Kidney (tissue), 14 donors: Measurements from ENCODE around the gene PDE4D. TPM values are rescaled to one million over a fixed set of nuclear protein-coding genes. Genes with fewer than 3 reads are reported as not detected.

Experiments
- DNase-seq, 5 donors: peaks; one replicate each; pipeline ENCODE4 v3.0.0-alpha.2; 2013 to 2020
- FAIRE-seq: peaks from 2 replicates; lab custom pipeline; 2012; peaks lifted over from hg19 to GRCh38; lab: Jason Lieb, UNC
- H3K27ac ChIP-seq, 2 donors: one replicate each; pipeline ENCODE4 v1.7.0; 2013; ENCODE audit warnings: low read depth in 2 of 2, low read length in 2 of 2, inconsistent platforms in 1 of 2
- H3K27me3 ChIP-seq: one replicate; pipeline ENCODE4 v1.7.1; 2013; ENCODE audit warnings: low read length, inconsistent platforms; ENCODE audit not compliant: control insufficient read depth, insufficient read depth
- H3K36me3 ChIP-seq, 3 donors: one replicate each; pipeline versions ENCODE4 v1.7.0 to v1.7.1; 2013; ENCODE audit warnings: low read length in 3 of 3, control low read depth in 1 of 3, inconsistent platforms in 1 of 3; ENCODE audit not compliant: insufficient read depth in 3 of 3, control insufficient read depth in 2 of 3
- H3K4me1 ChIP-seq, 3 donors: one replicate each; pipeline versions ENCODE4 v1.7.0 to v1.7.1; 2013; ENCODE audit warnings: low read length in 3 of 3, inconsistent platforms in 1 of 3, low read depth in 1 of 3; ENCODE audit not compliant: control insufficient read depth in 2 of 3, insufficient read depth in 2 of 3
- H3K4me3 ChIP-seq, 3 donors: one replicate each; pipeline versions ENCODE4 v1.7.0 to v1.8.1; 2013; ENCODE audit warnings: low read length in 3 of 3, control low read depth in 1 of 3, inconsistent platforms in 1 of 3
- H3K9ac ChIP-seq, 3 donors: one replicate each; pipeline versions ENCODE4 v1.7.0 to v1.7.1; 2013; ENCODE audit warnings: low read length in 3 of 3, control low read depth in 1 of 3, inconsistent platforms in 1 of 3
- H3K9me3 ChIP-seq, 3 donors: one replicate each; pipeline versions ENCODE4 v1.7.0 to v1.7.1; 2013; ENCODE audit warnings: low read length in 3 of 3, control low read depth in 1 of 3, inconsistent platforms in 1 of 3; ENCODE audit not compliant: control insufficient read depth in 2 of 3, insufficient read depth in 1 of 3
- CTCF ChIP-seq: IDR thresholded peaks from 3 replicates; pipeline ENCODE4 v1.5.1; 2012; ENCODE audit warnings: mild to moderate bottlenecking, moderate library complexity, borderline replicate concordance; ENCODE audit not compliant: insufficient read depth; ENCODE audit errors: extremely low read depth
- intact Hi-C: fragments of 100-400 bp; cut with DNase I; formaldehyde crosslinking; loops from one replicate; pipeline ENCODE4 v1.11.1; 2022
- polyA plus RNA-seq: library from polyadenylated mRNA; stranded (reverse); fragments of 350-450 nt; fragmentation: Illumina TruSeq; extraction: RNeasy Lipid Tissue Mini Kit (QIAGEN cat#74804); gene quantifications from one replicate; pipeline ENCODE4 v1.2.3, GENCODE V29; 2014; ENCODE audit warnings: low read depth, low replicate concordance; ENCODE audit not compliant: insufficient read depth
- total RNA-seq: library from RNA; stranded (reverse); fragmentation: NEBNext Ultra II Directional; extraction: Animal tissue kit (Norgen Biotek cat#: 25700); gene quantifications from one replicate; pipeline ENCODE4 v1.2.1, GENCODE V29; 2021
- donor health status: control.
- donor health status: control.
- donor health status: control.
- donor health status: control.
- donor health status: control.
- donor health status: DM: yes; HTN: yes; CAD: no.
- donor health status: Normal renal cell carcinoma (clear cell type).

Gene PDE4D
- total and polyA plus RNA-seq, 2 donors from 2014 or later = 9.2 to 78.9 TPM

GRCh38 chr5:59562756-59563389 is 330.7 kb downstream of the PDE4D start:
- Histone ChIP-seq H3K27me3 (no peaks in the 10 kb centered on the region), H3K9me3 (no peaks in the 10 kb centered on the region), H3K36me3 (no peaks in the 10 kb centered on the region), H3K27ac (no peak overlapping the region), H3K9ac (no peak overlapping the region), H3K4me3 (no peak overlapping the region), H3K4me1 (peaks cover 3 to 16% (median 7%) of the 10 kb centered on the region in 3 donors)
- intact Hi-C loops = no loop called here
- TF ChIP-seq CTCF = no peak
- FAIRE-seq (no peak), DNase-seq (peak in 4 of 5 donors; percentile 39 to 75 (median 70))

- H3K27ac ChIP-seq = no peak overlapping the region
- no peak for FAIRE-seq
Measured at GRCh38 chr5:59560553-59560952, 333.0 kb downstream of the PDE4D start.

GRCh38 chr5:59559847-59560246 is 333.7 kb downstream of the PDE4D start:
- Histone ChIP-seq H3K27me3 (no peaks in the 10 kb centered on the region), H3K36me3 (no peaks in the 10 kb centered on the region), H3K9ac (no peak overlapping the region), H3K9me3 (no peaks in the 10 kb centered on the region), H3K4me3 (no peak overlapping the region), H3K27ac (no peak overlapping the region), H3K4me1 (peaks cover 3 to 14% (median 8%) of the 10 kb centered on the region in 3 donors)
- DNase-seq (no peak), FAIRE-seq (no peak)
- intact Hi-C loops = no loop called here
- no peak for TF ChIP-seq CTCF

More at GRCh38 chr5:59560553-59560952, 333.0 kb downstream of the PDE4D start:
- no peak for DNase-seq
- TF ChIP-seq CTCF = no peak
- H3K4me1 ChIP-seq = peaks cover 3 to 13% (median 7%) of the 10 kb centered on the region in 3 donors
- no peak overlapping the region for H3K9ac ChIP-seq
- no peak overlapping the region for H3K4me3 ChIP-seq
- no peaks in the 10 kb centered on the region for H3K9me3 ChIP-seq
- H3K36me3 ChIP-seq = no peaks in the 10 kb centered on the region
- H3K27me3 ChIP-seq = no peaks in the 10 kb centered on the region
- intact Hi-C loops = no loop called here
